ENCODE results near the gene KRTAP19-2. TPM values are rescaled to one million over a fixed set of nuclear protein-coding genes. Genes with fewer than 3 reads are reported as not detected.

The KRTAP19-2 gene
- total and polyA plus RNA-seq, 9 of the 15 experiments (the other 6 are each of a cell fraction or from before 2014, with no cell fraction given): not detected

DNA sequence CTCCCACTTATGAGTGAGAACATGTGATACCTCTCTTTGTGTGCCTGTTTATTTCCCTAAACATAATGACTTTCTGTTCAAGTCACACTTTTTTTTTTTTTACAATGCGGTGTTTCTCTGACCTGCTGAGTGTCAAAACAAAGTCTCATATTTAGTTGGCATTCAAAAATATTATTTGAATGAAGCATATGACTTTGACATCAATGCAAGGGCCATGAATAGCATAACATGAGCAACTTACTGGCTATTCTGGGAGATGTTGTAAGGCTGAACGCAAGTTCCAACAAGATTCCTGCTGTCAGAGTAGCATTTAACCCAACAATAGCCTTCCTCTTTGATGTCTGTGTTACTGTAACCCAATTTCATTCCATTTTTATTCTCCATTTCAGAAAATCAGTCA, 5.1 kb downstream of the KRTAP19-2 start:
- H3K4me3 ChIP-seq: no peak overlapping the region
- no peaks in the 10 kb centered on the region for H4K20me1 ChIP-seq (replicated peaks; ENCODE audit: control insufficient read depth, insufficient read depth, low read length)
- FAIRE-seq (no peak), ATAC-seq (no peak), DNase-seq (ENCODE audit: extremely low read depth in 1 of 4, low spot score in 3 of 4) (no peak)
- H3K36me3 ChIP-seq (ENCODE audit: control insufficient read depth, insufficient read depth, low read length): no peaks in the 10 kb centered on the region
- BruUV-seq (replicated peaks): no TSS peak
- H3K79me2 ChIP-seq (ENCODE audit: control insufficient read depth, insufficient read depth, low read length): no peaks in the 10 kb centered on the region
- no peaks in the 10 kb centered on the region for H3K4me1 ChIP-seq (replicated peaks in 1 of 2; ENCODE audit: control insufficient read depth in 2 of 2, insufficient read depth in 2 of 2, low read length in 2 of 2)
- H3K4me2 ChIP-seq (ENCODE audit: insufficient read depth, low read length): no peak overlapping the region
- H3K9me1 ChIP-seq (ENCODE audit: control insufficient read depth, insufficient read depth, low read length): no peaks in the 10 kb centered on the region
- no peaks in the 10 kb centered on the region for H3K27me3 ChIP-seq (ENCODE audit: control insufficient read depth in 2 of 2, insufficient read depth in 2 of 2, low read length in 2 of 2)
- 6% methylated on average over 2 of the region's 2 CpGs for WGBS (ENCODE audit: insufficient coverage, low coverage, missing lambda C conversion rate)
- H3K9ac ChIP-seq (ENCODE audit: insufficient read depth in 1 of 2, low read depth in 2 of 2, low read length in 2 of 2): no peak overlapping the region
- intact Hi-C loops (cut with micrococcal nuclease) (no loop called here), in situ Hi-C loops (cut with MboI) (no loop called here)
- ChIA-PET CTCF (ENCODE audit: low intra/inter-chr PET ratio) (no interaction called here), POLR2A (no interaction called here)
- H2AFZ ChIP-seq (ENCODE audit: low read depth, low read length): no peak overlapping the region
- no peak overlapping the region for H3K27ac ChIP-seq (ENCODE audit: extremely low read depth, low read depth, low read length)
- no peaks in the 10 kb centered on the region; the same call in 1 of the 2 replicates for H3K9me3 ChIP-seq (replicated peaks; ENCODE audit: control insufficient read depth, insufficient read depth, low read depth, low read length)
- no peak for TF ChIP-seq SOX6 (IDR thresholded peaks at IDR 0.05)
- TF ChIP-seq, protein P1, sequence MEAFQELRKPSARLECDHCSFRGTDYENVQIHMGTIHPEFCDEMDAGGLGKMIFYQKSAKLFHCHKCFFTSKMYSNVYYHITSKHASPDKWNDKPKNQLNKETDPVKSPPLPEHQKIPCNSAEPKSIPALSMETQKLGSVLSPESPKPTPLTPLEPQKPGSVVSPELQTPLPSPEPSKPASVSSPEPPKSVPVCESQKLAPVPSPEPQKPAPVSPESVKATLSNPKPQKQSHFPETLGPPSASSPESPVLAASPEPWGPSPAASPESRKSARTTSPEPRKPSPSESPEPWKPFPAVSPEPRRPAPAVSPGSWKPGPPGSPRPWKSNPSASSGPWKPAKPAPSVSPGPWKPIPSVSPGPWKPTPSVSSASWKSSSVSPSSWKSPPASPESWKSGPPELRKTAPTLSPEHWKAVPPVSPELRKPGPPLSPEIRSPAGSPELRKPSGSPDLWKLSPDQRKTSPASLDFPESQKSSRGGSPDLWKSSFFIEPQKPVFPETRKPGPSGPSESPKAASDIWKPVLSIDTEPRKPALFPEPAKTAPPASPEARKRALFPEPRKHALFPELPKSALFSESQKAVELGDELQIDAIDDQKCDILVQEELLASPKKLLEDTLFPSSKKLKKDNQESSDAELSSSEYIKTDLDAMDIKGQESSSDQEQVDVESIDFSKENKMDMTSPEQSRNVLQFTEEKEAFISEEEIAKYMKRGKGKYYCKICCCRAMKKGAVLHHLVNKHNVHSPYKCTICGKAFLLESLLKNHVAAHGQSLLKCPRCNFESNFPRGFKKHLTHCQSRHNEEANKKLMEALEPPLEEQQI (IDR thresholded peaks at IDR 0.05): no peak
- TF ChIP-seq, protein P2, sequence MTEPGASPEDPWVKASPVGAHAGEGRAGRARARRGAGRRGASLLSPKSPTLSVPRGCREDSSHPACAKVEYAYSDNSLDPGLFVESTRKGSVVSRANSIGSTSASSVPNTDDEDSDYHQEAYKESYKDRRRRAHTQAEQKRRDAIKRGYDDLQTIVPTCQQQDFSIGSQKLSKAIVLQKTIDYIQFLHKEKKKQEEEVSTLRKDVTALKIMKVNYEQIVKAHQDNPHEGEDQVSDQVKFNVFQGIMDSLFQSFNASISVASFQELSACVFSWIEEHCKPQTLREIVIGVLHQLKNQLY (CRISPR knock-in tag; conservative IDR thresholded peaks at IDR 0.05): no peak
- no peak for TF ChIP-seq KLF16 (IDR thresholded peaks at IDR 0.05)
- TF ChIP-seq, protein P3, sequence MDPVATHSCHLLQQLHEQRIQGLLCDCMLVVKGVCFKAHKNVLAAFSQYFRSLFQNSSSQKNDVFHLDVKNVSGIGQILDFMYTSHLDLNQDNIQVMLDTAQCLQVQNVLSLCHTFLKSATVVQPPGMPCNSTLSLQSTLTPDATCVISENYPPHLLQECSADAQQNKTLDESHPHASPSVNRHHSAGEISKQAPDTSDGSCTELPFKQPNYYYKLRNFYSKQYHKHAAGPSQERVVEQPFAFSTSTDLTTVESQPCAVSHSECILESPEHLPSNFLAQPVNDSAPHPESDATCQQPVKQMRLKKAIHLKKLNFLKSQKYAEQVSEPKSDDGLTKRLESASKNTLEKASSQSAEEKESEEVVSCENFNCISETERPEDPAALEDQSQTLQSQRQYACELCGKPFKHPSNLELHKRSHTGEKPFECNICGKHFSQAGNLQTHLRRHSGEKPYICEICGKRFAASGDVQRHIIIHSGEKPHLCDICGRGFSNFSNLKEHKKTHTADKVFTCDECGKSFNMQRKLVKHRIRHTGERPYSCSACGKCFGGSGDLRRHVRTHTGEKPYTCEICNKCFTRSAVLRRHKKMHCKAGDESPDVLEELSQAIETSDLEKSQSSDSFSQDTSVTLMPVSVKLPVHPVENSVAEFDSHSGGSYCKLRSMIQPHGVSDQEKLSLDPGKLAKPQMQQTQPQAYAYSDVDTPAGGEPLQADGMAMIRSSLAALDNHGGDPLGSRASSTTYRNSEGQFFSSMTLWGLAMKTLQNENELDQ (CRISPR knock-in tag; IDR thresholded peaks at IDR 0.05; ENCODE audit: borderline replicate concordance): no peak
- TF ChIP-seq, protein P4, sequence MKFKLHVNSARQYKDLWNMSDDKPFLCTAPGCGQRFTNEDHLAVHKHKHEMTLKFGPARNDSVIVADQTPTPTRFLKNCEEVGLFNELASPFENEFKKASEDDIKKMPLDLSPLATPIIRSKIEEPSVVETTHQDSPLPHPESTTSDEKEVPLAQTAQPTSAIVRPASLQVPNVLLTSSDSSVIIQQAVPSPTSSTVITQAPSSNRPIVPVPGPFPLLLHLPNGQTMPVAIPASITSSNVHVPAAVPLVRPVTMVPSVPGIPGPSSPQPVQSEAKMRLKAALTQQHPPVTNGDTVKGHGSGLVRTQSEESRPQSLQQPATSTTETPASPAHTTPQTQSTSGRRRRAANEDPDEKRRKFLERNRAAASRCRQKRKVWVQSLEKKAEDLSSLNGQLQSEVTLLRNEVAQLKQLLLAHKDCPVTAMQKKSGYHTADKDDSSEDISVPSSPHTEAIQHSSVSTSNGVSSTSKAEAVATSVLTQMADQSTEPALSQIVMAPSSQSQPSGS (CRISPR knock-in tag; IDR thresholded peaks at IDR 0.05): no peak
- TF ChIP-seq ZNF699 (CRISPR knock-in tag; IDR thresholded peaks at IDR 0.05; ENCODE audit: insufficient replicate concordance): no peak

Measured in K562 (cell line).